A549 (cell line): ENCODE measurements around the gene SLIT1. TPM values are rescaled to one million over a fixed set of nuclear protein-coding genes. Genes with fewer than 3 reads are reported as not detected.

ENCODE experiments used
- ATAC-seq, 2 experiments: fragments of 200-7000 bp in 1 of 2; fragments of >200 bp in 1 of 2; cut with Nextera tagmentation in 1 of 2; cut with Tn5 transposase in 1 of 2; 3 replicates each; pipeline versions ENCODE4 v1.8.0 to v1.9.1; 2018 to 2020; ENCODE audit warnings: mild to moderate bottlenecking in 1 of 2, moderate library complexity in 1 of 2
- CTCF ChIA-PET: fragments of 300-600 bp; sonication (Branson Sonifier 250); formaldehyde crosslinking; extraction: SDS; loops from one replicate; lab custom pipeline; 2021; ENCODE audit warnings: antibody characterized with exemption, inconsistent platforms; lab: Yijun Ruan, JAX
- POLR2A ChIA-PET: fragments of 350-600 bp; formaldehyde crosslinking; extraction: SDS; loops from one replicate; lab custom pipeline; 2021; ENCODE audit warnings: antibody characterized with exemption, inconsistent platforms; lab: Yijun Ruan, JAX
- DNase-seq, 2 experiments: peaks; one replicate each; pipeline versions ENCODE4 v3.0.0 to v3.0.0-alpha.2; 2011 to 2016; ENCODE audit warnings: low read depth in 1 of 2, low spot score in 1 of 2
- FAIRE-seq: peaks from 2 replicates; lab custom pipeline; 2011; peaks lifted over from hg19 to GRCh38; lab: Jason Lieb, UNC
- H3K27ac ChIP-seq, 2 experiments: fragments of >200 bp; sonication (Bioruptor Twin); formaldehyde crosslinking; 3 replicates each; pipeline ENCODE4 v1.5.1; 2016 to 2017
- H3K4me1 ChIP-seq: fragments of >200 bp; sonication (Bioruptor Twin); formaldehyde crosslinking; 3 replicates; pipeline ENCODE4 v1.6.1; 2016
- H3K4me2 ChIP-seq: fragments of >200 bp; sonication (Bioruptor Twin); formaldehyde crosslinking; 3 replicates; pipeline ENCODE4 v1.6.1; 2016
- H3K4me3 ChIP-seq: fragments of >200 bp; sonication (Bioruptor Twin); formaldehyde crosslinking; 3 replicates; pipeline ENCODE4 v1.5.1; 2016
- H3K9me3 ChIP-seq: fragments of >200 bp; sonication (Bioruptor Twin); formaldehyde crosslinking; 3 replicates; pipeline ENCODE4 v1.6.1; 2016
- CBX2 ChIP-seq: fragments of 200-600 bp; sonication (generic); IDR thresholded peaks from 2 replicates; pipeline ENCODE4 v1.6.1; 2016; ENCODE audit warnings: low read depth, mild to moderate bottlenecking, borderline replicate concordance
- CBX8 ChIP-seq: fragments of 200-600 bp; sonication (generic); IDR thresholded peaks from 2 replicates; pipeline ENCODE4 v1.6.1; 2016
- CHD4 ChIP-seq: fragments of 200-600 bp; sonication (generic); IDR thresholded peaks from 2 replicates; pipeline ENCODE4 v1.6.1; 2016; ENCODE audit warnings: antibody characterized with exemption, mild to moderate bottlenecking, borderline replicate concordance
- EHMT2 ChIP-seq: fragments of 200-600 bp; sonication (generic); IDR thresholded peaks from 2 replicates; pipeline ENCODE4 v1.6.1; 2016; ENCODE audit warnings: antibody characterized with exemption, low read depth, mild to moderate bottlenecking, moderate library complexity
- ESRRA ChIP-seq: fragments of 150-350 bp; IDR thresholded peaks from 2 replicates; pipeline ENCODE4 v1.6.1; 2014; ENCODE audit warnings: mild to moderate bottlenecking, low read length, borderline replicate concordance
- FOSL2 ChIP-seq, 2 experiments: fragments of 450-650 bp in 1 of 2; fragments of >200 bp in 1 of 2; sonication (Bioruptor Twin) in 1 of 2; formaldehyde crosslinking; IDR thresholded peaks; 2 replicates each; pipeline versions ENCODE4 v1.5.0 to v1.6.1; 2016 to 2020; ENCODE audit warnings: mild to moderate bottlenecking in 1 of 2, moderate library complexity in 1 of 2
- FOXS1 ChIP-seq: fragments of 250-450 bp; sonication (Bioruptor Pico); IDR thresholded peaks from 2 replicates; pipeline ENCODE4 v1.5.0; 2020; ENCODE audit warnings: mild to moderate bottlenecking, moderate library complexity
- HDAC2 ChIP-seq: fragments of 200-600 bp; sonication (generic); IDR thresholded peaks from 2 replicates; pipeline ENCODE4 v1.6.1; 2016
- HOXB13 ChIP-seq: fragments of 250-450 bp; sonication (Bioruptor Pico); IDR thresholded peaks from 2 replicates; pipeline ENCODE4 v1.5.0; 2020; ENCODE audit warnings: low read depth, mild to moderate bottlenecking, moderate library complexity
- HOXB5 ChIP-seq: fragments of 250-450 bp; sonication (Bioruptor Pico); IDR thresholded peaks from 2 replicates; pipeline ENCODE4 v1.5.0; 2020; ENCODE audit warnings: mild to moderate bottlenecking, moderate library complexity
- KDM1A ChIP-seq: fragments of 200-600 bp; sonication (generic); IDR thresholded peaks from 2 replicates; pipeline ENCODE4 v1.6.1; 2016; ENCODE audit warnings: low read depth, mild to moderate bottlenecking
- MAZ ChIP-seq: fragments of 150-350 bp; IDR thresholded peaks from 2 replicates; pipeline ENCODE4 v1.6.1; 2014; ENCODE audit warnings: antibody characterized with exemption, low read depth, low read length, borderline replicate concordance
- NFE2L2 ChIP-seq: fragments of 150-350 bp; conservative IDR thresholded peaks from 2 replicates; pipeline ENCODE4 v1.6.1; 2014; ENCODE audit warnings: low read length
- POLR2AphosphoS2 ChIP-seq: conservative IDR thresholded peaks from 2 replicates; pipeline ENCODE4 v1.6.1; 2012; ENCODE audit warnings: low read length, improper control_type of control experiment, inconsistent platforms
- RAD21 ChIP-seq, 2 experiments: fragments of >200 bp in 1 of 2; sonication (Bioruptor Twin) in 1 of 2; formaldehyde crosslinking in 1 of 2; IDR thresholded peaks in 1 of 2; conservative IDR thresholded peaks in 1 of 2; 2 replicates in 1 of 2; 3 replicates in 1 of 2; pipeline ENCODE4 v1.6.1; 2012 to 2018; ENCODE audit warnings: inconsistent platforms in 1 of 2
- SMC3 ChIP-seq: fragments of >200 bp; sonication (Bioruptor Twin); formaldehyde crosslinking; IDR thresholded peaks from 3 replicates; pipeline ENCODE4 v1.6.1; 2018; ENCODE audit warnings: inconsistent platforms
- TP53 ChIP-seq: fragments of 250-450 bp; sonication (Bioruptor Pico); IDR thresholded peaks from 2 replicates; pipeline ENCODE4 v1.5.0; 2021; ENCODE audit warnings: mild to moderate bottlenecking, moderate library complexity
- ZC3H11A ChIP-seq: fragments of 450-650 bp; IDR thresholded peaks from 2 replicates; pipeline ENCODE4 v1.6.1; 2014; ENCODE audit warnings: antibody characterized with exemption, mild to moderate bottlenecking
- ZFP36 ChIP-seq: fragments of 450-650 bp; IDR thresholded peaks from 2 replicates; pipeline ENCODE4 v1.6.1; 2014; ENCODE audit warnings: borderline replicate concordance; ENCODE audit not compliant: partially characterized antibody
- ZSCAN20 ChIP-seq: fragments of 250-450 bp; sonication (Bioruptor Pico); IDR thresholded peaks from 2 replicates; pipeline ENCODE4 v1.8.0; 2022; ENCODE audit warnings: mild to moderate bottlenecking, moderate library complexity
- WGBS: methylation state at CpG from one replicate; pipeline ENCODE4 v1.1.6; 2017; ENCODE audit errors: missing lambda C conversion rate; 5-methylcytosine and 5-hydroxymethylcytosine counted together
- polyA plus RNA-seq, 4 experiments: library from polyadenylated mRNA; depleted of rRNA in 3 of 4; stranded (reverse); fragments of >200 nt; fragmentation: RNase III in 1 of 4; extraction: RNeasy Plus Mini Kit Qiagen cat#74134 plus additional on column Dnase treatment in 1 of 4; gene quantifications; 2 replicates in 3 of 4; 3 replicates in 1 of 4; pipeline ENCODE4 v1.2.3, GENCODE V29; 2011 to 2017
- TF ChIP-seq, protein P1 (sequence below): fragments of 250-450 bp; sonication (Bioruptor Pico); IDR thresholded peaks from 2 replicates; pipeline ENCODE4 v1.5.0; 2021; ENCODE audit warnings: mild to moderate bottlenecking, moderate library complexity, borderline replicate concordance
- TF ChIP-seq, protein P2 (sequence below): fragments of >200 bp; sonication (Bioruptor Twin); formaldehyde crosslinking; IDR thresholded peaks from 2 replicates; pipeline ENCODE4 v1.6.1; 2016
- TF ChIP-seq, protein P3 (sequence below): IDR thresholded peaks from 2 replicates; pipeline ENCODE4 v1.6.1; 2012
- TF ChIP-seq, protein P4 (sequence below): fragments of >200 bp; sonication (Bioruptor Twin); formaldehyde crosslinking; IDR thresholded peaks from 3 replicates; pipeline ENCODE4 v1.6.1; 2016
- TF ChIP-seq, protein P5 (sequence below): IDR thresholded peaks from 2 replicates; pipeline ENCODE4 v1.6.1; 2012; ENCODE audit warnings: low read depth, borderline replicate concordance

SLIT1 gene
- polyA plus RNA-seq, 2 of the 4 experiments (the other 2 are of a cell fraction): 0.05 to 0.09 TPM

DNA sequence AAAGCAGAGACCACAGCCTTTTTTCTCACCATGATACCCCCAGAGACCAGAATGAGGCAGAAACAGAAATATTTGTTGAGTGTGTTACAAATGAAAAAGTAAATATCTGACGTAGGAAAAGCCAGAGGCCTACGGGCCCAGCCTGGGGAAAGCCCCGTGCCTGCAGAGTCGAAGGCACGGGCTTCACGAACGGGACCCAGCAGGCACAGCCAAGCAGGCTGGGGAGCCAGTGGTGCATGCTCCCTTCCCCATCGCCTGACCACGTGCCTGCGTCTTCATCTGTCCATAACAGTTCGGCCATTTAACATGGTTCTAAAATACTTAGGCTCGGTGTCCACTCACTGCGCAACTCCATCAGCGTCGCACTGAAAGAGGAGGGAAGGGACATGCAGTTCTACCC is 50.8 kb downstream of the SLIT1 start:
- WGBS: 71% methylated on average over 15 of the region's 15 CpGs
- no peaks in the 10 kb centered on the region for H3K9me3 ChIP-seq
- FAIRE-seq (no peak), ATAC-seq (no peak), DNase-seq (no peak)
- TF ChIP-seq NFE2L2 (no peak), HOXB5 (no peak), CHD4 (no peak)
- TF ChIP-seq, protein P1, sequence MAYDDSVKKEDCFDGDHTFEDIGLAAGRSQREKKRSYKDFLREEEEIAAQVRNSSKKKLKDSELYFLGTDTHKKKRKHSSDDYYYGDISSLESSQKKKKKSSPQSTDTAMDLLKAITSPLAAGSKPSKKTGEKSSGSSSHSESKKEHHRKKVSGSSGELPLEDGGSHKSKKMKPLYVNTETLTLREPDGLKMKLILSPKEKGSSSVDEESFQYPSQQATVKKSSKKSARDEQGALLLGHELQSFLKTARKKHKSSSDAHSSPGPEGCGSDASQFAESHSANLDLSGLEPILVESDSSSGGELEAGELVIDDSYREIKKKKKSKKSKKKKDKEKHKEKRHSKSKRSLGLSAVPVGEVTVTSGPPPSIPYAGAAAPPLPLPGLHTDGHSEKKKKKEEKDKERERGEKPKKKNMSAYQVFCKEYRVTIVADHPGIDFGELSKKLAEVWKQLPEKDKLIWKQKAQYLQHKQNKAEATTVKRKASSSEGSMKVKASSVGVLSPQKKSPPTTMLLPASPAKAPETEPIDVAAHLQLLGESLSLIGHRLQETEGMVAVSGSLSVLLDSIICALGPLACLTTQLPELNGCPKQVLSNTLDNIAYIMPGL (CRISPR knock-in tag): no peak
- H3K4me1 ChIP-seq: no peaks in the 10 kb centered on the region
- POLR2A ChIA-PET: no interaction called here
- no peak overlapping the region for H3K27ac ChIP-seq
- no peak overlapping the region for H3K4me2 ChIP-seq
- H3K4me3 ChIP-seq: no peak overlapping the region
- CTCF ChIA-PET: interaction anchor here (1.2 to 4.8 kb wide), 2 partner anchors 66 to 77 kb away, joined by 3 to 34 read pairs; no protein-coding TSS in a partner anchor

DNA sequence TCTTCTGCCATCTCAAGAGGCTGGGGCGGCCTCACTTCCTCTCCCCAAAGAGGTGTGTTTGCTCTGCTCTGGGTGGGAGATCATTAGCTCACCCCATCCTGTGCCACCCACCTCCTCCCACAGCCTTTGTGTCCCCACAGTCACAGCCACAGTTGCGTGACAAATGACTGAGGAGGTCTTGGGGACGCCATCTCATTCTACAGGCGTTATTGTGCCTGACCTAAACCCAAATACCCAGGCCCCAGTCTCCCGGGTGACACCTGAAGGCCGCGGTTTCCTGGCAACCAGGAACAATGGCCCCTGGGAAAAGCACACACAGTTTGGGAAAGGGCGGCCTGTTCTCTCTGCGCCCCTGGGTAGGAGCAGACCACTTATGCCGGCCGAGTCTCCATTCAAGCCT is 51.6 kb downstream of the SLIT1 start:
- no peaks in the 10 kb centered on the region for H3K4me1 ChIP-seq
- no peak overlapping the region for H3K4me3 ChIP-seq
- WGBS: 65% methylated on average over 6 of the region's 11 CpGs
- ATAC-seq (no peak), FAIRE-seq (no peak), DNase-seq (no peak)
- H3K9me3 ChIP-seq: no peaks in the 10 kb centered on the region
- no peak overlapping the region for H3K27ac ChIP-seq
- no peak overlapping the region for H3K4me2 ChIP-seq
- ChIA-PET CTCF (interaction anchor here (0.7 to 1.6 kb wide), 3 partner anchors 61 to 66 kb away, joined by 3 to 6 read pairs (median 3); no protein-coding TSS in a partner anchor), POLR2A (no interaction called here)
- TF ChIP-seq CHD4: no peak
- TF ChIP-seq, protein P2, sequence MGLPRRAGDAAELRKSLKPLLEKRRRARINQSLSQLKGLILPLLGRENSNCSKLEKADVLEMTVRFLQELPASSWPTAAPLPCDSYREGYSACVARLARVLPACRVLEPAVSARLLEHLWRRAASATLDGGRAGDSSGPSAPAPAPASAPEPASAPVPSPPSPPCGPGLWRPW: no peak
- no peak for TF ChIP-seq HDAC2
- no peak for TF ChIP-seq POLR2AphosphoS2
- no peak for TF ChIP-seq FOSL2 (IDR thresholded peaks at IDR 0.05)
- TF ChIP-seq FOSL2 (CRISPR knock-in tag; IDR thresholded peaks at IDR 0.05): no peak
- TF ChIP-seq SMC3: no peak
- no peak for TF ChIP-seq TP53 (CRISPR knock-in tag)

DNA sequence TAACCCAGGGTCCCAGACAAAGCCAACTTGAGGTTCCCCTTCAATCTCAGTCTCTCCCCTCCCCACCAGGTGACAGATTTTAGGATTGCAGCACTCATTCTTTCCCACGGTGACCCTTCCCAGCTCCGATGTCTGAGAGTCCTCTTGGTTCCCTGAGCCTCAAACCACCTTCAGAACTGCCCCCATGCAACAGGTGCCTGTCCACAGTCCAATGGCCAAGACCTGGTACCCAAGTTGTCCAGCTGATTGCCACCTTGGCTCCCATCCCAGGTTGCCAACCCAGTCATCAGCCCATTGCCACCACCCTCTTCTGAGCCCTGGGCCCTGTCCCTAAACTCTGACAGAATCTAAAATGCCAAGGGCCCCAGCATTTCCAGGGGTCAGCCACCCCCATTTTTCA is 53.5 kb downstream of the SLIT1 start:
- no peak overlapping the region for H3K4me2 ChIP-seq
- ATAC-seq: no peak
- TF ChIP-seq SMC3 (no peak), EHMT2 (no peak), FOXS1 (CRISPR knock-in tag) (no peak), CBX2 (no peak), RAD21 (conservative IDR thresholded peaks at IDR 0.05 in 1 of 2, IDR thresholded peaks at IDR 0.05 in 1 of 2) (no peak), ZSCAN20 (CRISPR knock-in tag) (no peak), ZFP36 (no peak), FOSL2 (IDR thresholded peaks at IDR 0.05) (no peak), FOSL2 (CRISPR knock-in tag; IDR thresholded peaks at IDR 0.05) (no peak), CBX8 (no peak), ZC3H11A (no peak), MAZ (no peak), KDM1A (no peak), ESRRA (no peak), HOXB13 (CRISPR knock-in tag) (no peak), POLR2AphosphoS2 (no peak)
- TF ChIP-seq, protein P3, sequence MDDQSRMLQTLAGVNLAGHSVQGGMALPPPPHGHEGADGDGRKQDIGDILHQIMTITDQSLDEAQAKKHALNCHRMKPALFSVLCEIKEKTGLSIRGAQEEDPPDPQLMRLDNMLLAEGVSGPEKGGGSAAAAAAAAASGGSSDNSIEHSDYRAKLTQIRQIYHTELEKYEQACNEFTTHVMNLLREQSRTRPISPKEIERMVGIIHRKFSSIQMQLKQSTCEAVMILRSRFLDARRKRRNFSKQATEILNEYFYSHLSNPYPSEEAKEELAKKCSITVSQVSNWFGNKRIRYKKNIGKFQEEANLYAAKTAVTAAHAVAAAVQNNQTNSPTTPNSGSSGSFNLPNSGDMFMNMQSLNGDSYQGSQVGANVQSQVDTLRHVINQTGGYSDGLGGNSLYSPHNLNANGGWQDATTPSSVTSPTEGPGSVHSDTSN: no peak
- TF ChIP-seq, protein P4, sequence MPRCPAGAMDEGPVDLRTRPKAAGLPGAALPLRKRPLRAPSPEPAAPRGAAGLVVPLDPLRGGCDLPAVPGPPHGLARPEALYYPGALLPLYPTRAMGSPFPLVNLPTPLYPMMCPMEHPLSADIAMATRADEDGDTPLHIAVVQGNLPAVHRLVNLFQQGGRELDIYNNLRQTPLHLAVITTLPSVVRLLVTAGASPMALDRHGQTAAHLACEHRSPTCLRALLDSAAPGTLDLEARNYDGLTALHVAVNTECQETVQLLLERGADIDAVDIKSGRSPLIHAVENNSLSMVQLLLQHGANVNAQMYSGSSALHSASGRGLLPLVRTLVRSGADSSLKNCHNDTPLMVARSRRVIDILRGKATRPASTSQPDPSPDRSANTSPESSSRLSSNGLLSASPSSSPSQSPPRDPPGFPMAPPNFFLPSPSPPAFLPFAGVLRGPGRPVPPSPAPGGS: no peak
- TF ChIP-seq, protein P5, sequence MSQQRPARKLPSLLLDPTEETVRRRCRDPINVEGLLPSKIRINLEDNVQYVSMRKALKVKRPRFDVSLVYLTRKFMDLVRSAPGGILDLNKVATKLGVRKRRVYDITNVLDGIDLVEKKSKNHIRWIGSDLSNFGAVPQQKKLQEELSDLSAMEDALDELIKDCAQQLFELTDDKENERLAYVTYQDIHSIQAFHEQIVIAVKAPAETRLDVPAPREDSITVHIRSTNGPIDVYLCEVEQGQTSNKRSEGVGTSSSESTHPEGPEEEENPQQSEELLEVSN: no peak
- no peak overlapping the region for H3K27ac ChIP-seq
- no peak for DNase-seq
- CTCF ChIA-PET: interaction anchor here (1.0 to 2.1 kb wide), 5 partner anchors 15 to 102 kb away, joined by 3 to 10 read pairs (median 4); no protein-coding TSS in a partner anchor
- WGBS: 21% methylated on average over 2 of the region's 2 CpGs
- POLR2A ChIA-PET: no interaction called here
- H3K4me3 ChIP-seq: no peak overlapping the region
- H3K9me3 ChIP-seq: no peaks in the 10 kb centered on the region
- no peaks in the 10 kb centered on the region for H3K4me1 ChIP-seq
- FAIRE-seq: no peak
